ENCODE results near the gene JARID2.

JARID2 gene

DNA sequence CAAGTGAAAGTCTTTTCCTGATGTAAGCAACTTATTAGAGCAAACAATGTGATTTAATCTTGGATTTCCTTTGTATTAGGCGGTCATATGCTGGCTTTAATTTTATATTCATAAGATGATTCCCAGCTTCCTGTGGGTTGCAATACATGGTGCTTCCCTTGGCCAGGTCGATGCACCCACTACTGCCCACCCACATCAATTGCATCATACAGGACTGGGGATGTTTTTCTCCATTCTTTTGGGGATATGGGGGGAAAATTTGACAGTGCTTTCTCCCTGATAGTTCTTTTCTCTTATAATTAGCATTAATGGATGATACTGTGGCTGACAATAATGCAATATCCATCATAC lies 187.6 kb downstream of the JARID2 start:
- Histone ChIP-seq H3K27me3 (ENCODE audit: insufficient read depth, poor library complexity, severe bottlenecking) (no peaks in the 10 kb centered on the region), H3K4me3 (ENCODE audit: severe bottlenecking) (no peak overlapping the region), H3K27ac (ENCODE audit: poor library complexity, severe bottlenecking) (no peak overlapping the region), H3K9me3 (ENCODE audit: severe bottlenecking) (peaks cover 8% of the 10 kb centered on the region), H3K36me3 (ENCODE audit: low read depth) (no peaks in the 10 kb centered on the region), H3K4me1 (ENCODE audit: insufficient read depth, poor library complexity, severe bottlenecking) (peaks cover 31% of the 10 kb centered on the region)
- TF ChIP-seq, protein P1, sequence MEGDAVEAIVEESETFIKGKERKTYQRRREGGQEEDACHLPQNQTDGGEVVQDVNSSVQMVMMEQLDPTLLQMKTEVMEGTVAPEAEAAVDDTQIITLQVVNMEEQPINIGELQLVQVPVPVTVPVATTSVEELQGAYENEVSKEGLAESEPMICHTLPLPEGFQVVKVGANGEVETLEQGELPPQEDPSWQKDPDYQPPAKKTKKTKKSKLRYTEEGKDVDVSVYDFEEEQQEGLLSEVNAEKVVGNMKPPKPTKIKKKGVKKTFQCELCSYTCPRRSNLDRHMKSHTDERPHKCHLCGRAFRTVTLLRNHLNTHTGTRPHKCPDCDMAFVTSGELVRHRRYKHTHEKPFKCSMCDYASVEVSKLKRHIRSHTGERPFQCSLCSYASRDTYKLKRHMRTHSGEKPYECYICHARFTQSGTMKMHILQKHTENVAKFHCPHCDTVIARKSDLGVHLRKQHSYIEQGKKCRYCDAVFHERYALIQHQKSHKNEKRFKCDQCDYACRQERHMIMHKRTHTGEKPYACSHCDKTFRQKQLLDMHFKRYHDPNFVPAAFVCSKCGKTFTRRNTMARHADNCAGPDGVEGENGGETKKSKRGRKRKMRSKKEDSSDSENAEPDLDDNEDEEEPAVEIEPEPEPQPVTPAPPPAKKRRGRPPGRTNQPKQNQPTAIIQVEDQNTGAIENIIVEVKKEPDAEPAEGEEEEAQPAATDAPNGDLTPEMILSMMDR (IDR thresholded peaks at IDR 0.05; ENCODE audit: poor library complexity, severe bottlenecking) = no peak
- DNase-seq (ENCODE audit: low spot score) (no peak), ATAC-seq (ENCODE audit: low read depth) (no peak)

DNA sequence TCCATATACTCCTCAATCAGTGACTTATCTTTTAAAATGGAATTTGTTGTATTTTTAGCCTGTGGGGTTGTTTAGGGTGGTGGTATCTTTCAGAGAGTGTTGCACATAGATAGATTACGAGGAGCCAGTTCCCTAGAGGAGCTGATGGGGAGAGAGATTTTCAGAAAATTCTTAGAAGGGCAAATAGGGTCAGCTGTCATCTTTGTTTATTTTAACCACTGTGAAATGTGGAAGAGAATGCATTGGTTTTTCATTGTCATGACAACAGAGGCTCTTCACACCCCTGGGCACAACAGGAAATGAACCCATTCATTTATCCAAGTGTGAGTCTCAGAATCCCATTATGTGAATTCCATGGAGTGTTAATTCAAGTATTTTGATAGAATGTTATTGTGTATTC lies 188.4 kb downstream of the JARID2 start:
- Histone ChIP-seq H3K4me3 (ENCODE audit: severe bottlenecking) (no peak overlapping the region), H3K27ac (ENCODE audit: poor library complexity, severe bottlenecking) (no peak overlapping the region), H3K27me3 (ENCODE audit: insufficient read depth, poor library complexity, severe bottlenecking) (no peaks in the 10 kb centered on the region), H3K9me3 (ENCODE audit: severe bottlenecking) (peaks cover 8% of the 10 kb centered on the region), H3K4me1 (ENCODE audit: insufficient read depth, poor library complexity, severe bottlenecking) (peaks cover 28% of the 10 kb centered on the region), H3K36me3 (ENCODE audit: low read depth) (no peaks in the 10 kb centered on the region)
- ATAC-seq (ENCODE audit: low read depth) (no peak), DNase-seq (ENCODE audit: low spot score) (no peak)
- TF ChIP-seq, protein P1 (IDR thresholded peaks at IDR 0.05; ENCODE audit: poor library complexity, severe bottlenecking) = no peak

DNA sequence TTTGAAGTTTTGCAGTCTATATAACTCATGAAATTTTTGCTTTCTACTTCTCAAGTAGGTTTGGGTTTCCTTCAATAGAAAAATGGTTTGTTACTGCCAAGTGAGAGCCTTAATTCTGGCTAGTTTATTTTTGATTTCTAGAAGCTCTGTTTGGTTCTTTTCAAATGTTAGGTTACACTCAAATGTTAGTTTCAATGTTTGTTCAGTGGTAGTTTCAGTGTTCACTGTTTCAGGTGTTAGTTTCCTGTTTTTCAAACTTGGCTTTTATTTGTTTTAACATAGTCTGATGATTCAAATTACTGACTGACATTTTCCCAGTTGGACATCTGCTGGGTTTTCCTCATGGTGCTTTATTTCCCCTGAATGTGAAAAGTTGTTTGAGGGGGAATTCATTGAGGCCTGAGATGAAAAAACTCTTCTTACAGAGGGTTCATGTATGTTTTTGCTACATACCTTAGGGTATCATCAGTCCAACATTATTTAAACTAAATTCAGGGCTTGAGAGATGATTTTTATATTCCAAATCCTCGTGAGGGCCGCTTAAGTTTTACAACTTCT lies 189.0 kb downstream of the JARID2 start:
- peaks cover 8% of the 10 kb centered on the region for H3K9me3 ChIP-seq (ENCODE audit: severe bottlenecking)
- TF ChIP-seq, protein P1 (IDR thresholded peaks at IDR 0.05; ENCODE audit: poor library complexity, severe bottlenecking) = no peak
- H3K4me1 ChIP-seq (ENCODE audit: insufficient read depth, poor library complexity, severe bottlenecking) = peaks cover 22% of the 10 kb centered on the region
- H3K27ac ChIP-seq (ENCODE audit: poor library complexity, severe bottlenecking) = no peak overlapping the region
- H3K27me3 ChIP-seq (ENCODE audit: insufficient read depth, poor library complexity, severe bottlenecking) = no peaks in the 10 kb centered on the region
- DNase-seq (ENCODE audit: low spot score) (no peak), ATAC-seq (ENCODE audit: low read depth) (no peak)
- no peak overlapping the region for H3K4me3 ChIP-seq (ENCODE audit: severe bottlenecking)
- H3K36me3 ChIP-seq (ENCODE audit: low read depth) = no peaks in the 10 kb centered on the region

DNA sequence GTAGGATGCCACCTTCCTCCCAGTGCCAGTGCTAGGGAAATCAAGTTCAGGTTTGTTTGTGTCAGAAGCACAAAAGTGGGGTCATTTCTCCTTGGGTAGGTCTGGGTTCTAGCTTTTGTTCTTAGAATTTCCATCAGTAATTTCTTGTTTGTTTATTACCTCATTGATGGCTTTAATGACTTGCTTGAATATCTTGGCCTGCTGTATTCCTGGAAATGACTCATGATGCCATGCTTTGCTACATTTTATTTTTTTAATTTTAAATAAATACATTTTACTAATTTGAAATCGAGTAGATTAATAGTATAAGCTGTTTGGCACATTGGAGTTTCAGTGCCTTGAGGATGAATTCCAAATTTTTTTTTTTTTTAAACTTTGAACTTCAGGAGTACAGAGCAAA lies 189.6 kb downstream of the JARID2 start:
- Histone ChIP-seq H3K4me3 (ENCODE audit: severe bottlenecking) (no peak overlapping the region), H3K36me3 (ENCODE audit: low read depth) (no peaks in the 10 kb centered on the region), H3K9me3 (ENCODE audit: severe bottlenecking) (peaks cover 8% of the 10 kb centered on the region), H3K4me1 (ENCODE audit: insufficient read depth, poor library complexity, severe bottlenecking) (peaks cover 17% of the 10 kb centered on the region), H3K27me3 (ENCODE audit: insufficient read depth, poor library complexity, severe bottlenecking) (no peaks in the 10 kb centered on the region), H3K27ac (ENCODE audit: poor library complexity, severe bottlenecking) (no peak overlapping the region)
- DNase-seq (ENCODE audit: low spot score) = no peak
- ATAC-seq (ENCODE audit: low read depth) = no peak
- TF ChIP-seq, protein P1 (IDR thresholded peaks at IDR 0.05; ENCODE audit: poor library complexity, severe bottlenecking) = no peak

DNA sequence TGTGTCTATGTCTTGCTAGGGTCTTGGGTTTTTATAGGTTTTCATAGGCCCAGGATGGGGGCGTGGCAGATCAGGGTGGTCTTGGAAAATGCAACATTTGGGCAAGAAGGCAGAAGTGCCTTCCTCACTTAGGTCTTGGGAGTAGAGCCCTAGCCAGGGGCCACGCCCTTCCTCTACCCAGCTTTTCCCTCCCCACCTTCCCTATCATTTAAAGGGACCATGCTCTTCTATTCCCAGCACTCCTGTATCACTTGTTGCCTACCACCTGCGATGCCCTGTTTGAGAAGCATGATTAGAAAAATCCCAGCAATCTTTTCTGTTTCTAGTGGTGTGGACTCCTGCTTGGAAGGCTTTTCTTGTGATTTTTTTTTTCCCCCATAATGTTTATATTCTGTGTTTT lies 190.6 kb downstream of the JARID2 start:
- Histone ChIP-seq H3K4me1 (ENCODE audit: insufficient read depth, poor library complexity, severe bottlenecking) (peaks cover 19% of the 10 kb centered on the region), H3K9me3 (ENCODE audit: severe bottlenecking) (peaks cover 8% of the 10 kb centered on the region), H3K27me3 (ENCODE audit: insufficient read depth, poor library complexity, severe bottlenecking) (no peaks in the 10 kb centered on the region), H3K27ac (ENCODE audit: poor library complexity, severe bottlenecking) (no peak overlapping the region), H3K4me3 (ENCODE audit: severe bottlenecking) (no peak overlapping the region), H3K36me3 (ENCODE audit: low read depth) (no peaks in the 10 kb centered on the region)
- TF ChIP-seq, protein P1 (IDR thresholded peaks at IDR 0.05; ENCODE audit: poor library complexity, severe bottlenecking) = no peak
- DNase-seq (ENCODE audit: low spot score) = no peak
- no peak for ATAC-seq (ENCODE audit: low read depth)
